Neuronal stem cell (in vitro differentiated cells): ENCODE data around the gene ERVFRD-1.

Source experiments
- DNase-seq: peaks from one replicate; pipeline ENCODE4 v3.0.0-alpha.2; 2013; ENCODE audit warnings: low spot score
- H2AFZ ChIP-seq: one replicate; pipeline ENCODE4 v1.6.1; 2013; ENCODE audit warnings: mild to moderate bottlenecking, low read length, inconsistent platforms
- H2AK5ac ChIP-seq: 2 replicates; pipeline ENCODE4 v1.6.1; 2013; ENCODE audit warnings: low read depth, mild to moderate bottlenecking, inconsistent platforms, low read length, moderate library complexity, mixed read lengths
- H2BK120ac ChIP-seq: 2 replicates; pipeline ENCODE4 v1.6.1; 2013; ENCODE audit warnings: low read depth, mild to moderate bottlenecking, inconsistent platforms, low read length, moderate library complexity, mixed read lengths
- H2BK12ac ChIP-seq: one replicate; pipeline ENCODE4 v1.6.1; 2013; ENCODE audit warnings: low read length, inconsistent platforms
- H2BK15ac ChIP-seq: 2 replicates; pipeline ENCODE4 v1.6.1; 2013; ENCODE audit warnings: mild to moderate bottlenecking, low read length, inconsistent platforms, mixed read lengths
- H2BK5ac ChIP-seq: one replicate; pipeline ENCODE4 v1.6.1; 2013; ENCODE audit warnings: inconsistent platforms, mild to moderate bottlenecking, low read length, moderate library complexity
- H3K14ac ChIP-seq: one replicate; pipeline ENCODE4 v1.6.1; 2013; ENCODE audit warnings: low read length, inconsistent platforms
- H3K18ac ChIP-seq: 2 replicates; pipeline ENCODE4 v1.6.1; 2013; ENCODE audit warnings: low read length, inconsistent platforms
- H3K23ac ChIP-seq: 2 replicates; pipeline ENCODE4 v1.6.1; 2013; ENCODE audit warnings: low read depth, mild to moderate bottlenecking, mixed read lengths, low read length, inconsistent platforms; ENCODE audit not compliant: poor library complexity
- H3K27ac ChIP-seq: replicated peaks from 3 replicates; pipeline ENCODE4 v1.5.1; 2013; ENCODE audit warnings: low read length, inconsistent platforms
- H3K27me3 ChIP-seq, 3 experiments: 2 replicates each; pipeline ENCODE4 v1.6.1; 2013; ENCODE audit warnings: low read length in 3 of 3, mild to moderate bottlenecking in 2 of 3, inconsistent platforms in 1 of 3, low read depth in 1 of 3, mixed read lengths in 1 of 3, moderate library complexity in 1 of 3; ENCODE audit not compliant: control insufficient read depth in 3 of 3, insufficient read depth in 3 of 3
- H3K36me3 ChIP-seq, 2 donors: replicated peaks in 1 of 2; 2 replicates each; pipeline ENCODE4 v1.6.1; 2013; ENCODE audit warnings: low read length in 2 of 2; ENCODE audit not compliant: control insufficient read depth in 2 of 2, insufficient read depth in 2 of 2
- H3K4ac ChIP-seq: 2 replicates; pipeline ENCODE4 v1.6.1; 2013; ENCODE audit warnings: inconsistent platforms, mild to moderate bottlenecking, low read length, moderate library complexity
- H3K4me1 ChIP-seq, 2 donors: 1 replicate in 1 of 2; 2 replicates in 1 of 2; pipeline ENCODE4 v1.6.1; 2013; ENCODE audit warnings: low read length in 2 of 2, low read depth in 1 of 2; ENCODE audit not compliant: control insufficient read depth in 2 of 2, insufficient read depth in 1 of 2
- H3K4me2 ChIP-seq: one replicate; pipeline ENCODE4 v1.6.1; 2013; ENCODE audit warnings: mild to moderate bottlenecking, low read length, inconsistent platforms; ENCODE audit not compliant: insufficient read depth, poor library complexity, severe bottlenecking
- H3K4me3 ChIP-seq, 2 donors: 2 replicates each; pipeline ENCODE4 v1.5.1; 2013; ENCODE audit warnings: low read length in 2 of 2, mild to moderate bottlenecking in 2 of 2, inconsistent platforms in 1 of 2, moderate library complexity in 1 of 2
- H3K79me1 ChIP-seq: one replicate; pipeline ENCODE4 v1.6.1; 2013; ENCODE audit warnings: low read depth, mild to moderate bottlenecking, inconsistent platforms, low read length, moderate library complexity
- H3K9ac ChIP-seq: one replicate; pipeline ENCODE4 v1.6.1; 2013; ENCODE audit warnings: mild to moderate bottlenecking, low read depth, low read length, inconsistent platforms; ENCODE audit not compliant: poor library complexity
- H3K9me3 ChIP-seq, 2 donors: replicated peaks in 1 of 2; 2 replicates each; pipeline versions ENCODE3 to v1.6.1; 2013; ENCODE audit warnings: low read length in 2 of 2, mild to moderate bottlenecking in 2 of 2, inconsistent platforms in 1 of 2, low read depth in 1 of 2, mixed read lengths in 1 of 2, moderate library complexity in 1 of 2; ENCODE audit not compliant: control insufficient read depth in 2 of 2, insufficient read depth in 1 of 2
- H4K8ac ChIP-seq: one replicate; pipeline ENCODE4 v1.6.1; 2013; ENCODE audit warnings: low read depth, mild to moderate bottlenecking, inconsistent platforms, low read length, moderate library complexity
- H4K91ac ChIP-seq: one replicate; pipeline ENCODE4 v1.6.1; 2013; ENCODE audit warnings: low read length, low read depth, mild to moderate bottlenecking, inconsistent platforms; ENCODE audit not compliant: poor library complexity
- WGBS, 2 donors: extraction: QIAGEN DNeasy Blood & Tissue Kit; methylation state at CpG; one replicate each; pipeline ENCODE4 v1.1.7; 2013; ENCODE audit warnings: missing lambda C conversion rate in 2 of 2, mixed read lengths in 1 of 2; ENCODE audit not compliant: insufficient read length in 2 of 2, insufficient replicate concordance in 1 of 2; ENCODE audit errors: extremely low coverage in 2 of 2; 5-methylcytosine and 5-hydroxymethylcytosine counted together

ERVFRD-1 gene

DNA sequence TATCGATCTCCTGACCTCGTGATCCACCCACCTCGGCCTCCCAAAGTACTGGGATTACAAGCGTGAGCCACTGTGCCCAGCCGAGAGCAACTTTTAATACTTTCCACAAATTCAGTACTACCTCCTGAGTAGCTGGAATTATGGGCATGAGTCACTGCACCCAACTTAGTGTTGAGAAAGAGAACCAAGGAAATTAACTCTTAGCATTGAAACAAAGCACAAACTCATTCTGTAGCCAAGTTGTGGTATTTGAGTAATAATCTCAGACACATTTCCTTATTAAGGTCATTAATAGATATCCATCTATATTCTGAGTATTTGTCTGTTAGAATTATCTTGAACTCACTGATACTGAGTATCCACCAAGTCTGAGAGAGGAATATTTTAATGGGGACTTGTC, 53.1 kb downstream of the ERVFRD-1 start:
- DNase-seq: no peak
- no peak overlapping the region for H2BK120ac ChIP-seq

DNA sequence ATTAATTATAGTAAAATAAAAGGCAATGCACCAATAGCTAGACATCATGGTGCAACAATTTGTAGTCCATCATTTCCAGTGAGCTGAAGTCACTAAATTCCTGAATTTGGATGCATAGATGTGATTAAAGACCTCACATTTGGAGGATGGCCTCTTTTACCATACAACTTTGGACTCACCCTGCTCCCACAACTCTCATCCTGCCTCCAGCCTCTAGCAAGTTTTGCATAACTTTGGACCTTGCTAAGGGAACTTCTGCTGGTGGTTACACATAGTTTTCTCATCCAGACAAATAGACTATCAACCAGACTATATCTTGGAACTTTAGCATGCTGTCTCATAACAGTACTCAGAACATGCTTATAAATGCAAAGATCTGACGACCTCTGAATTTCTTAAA, 54.7 kb downstream of the ERVFRD-1 start:
- no peaks in the 10 kb centered on the region for H3K9me3 ChIP-seq
- H3K9ac ChIP-seq: no peak overlapping the region
- H3K79me1 ChIP-seq: no peaks in the 10 kb centered on the region

More for the DNA sequence above, 53.1 kb downstream of the ERVFRD-1 start:
- H3K9me3 ChIP-seq: no peaks in the 10 kb centered on the region
- H2BK5ac ChIP-seq: no peak overlapping the region
- no peaks in the 10 kb centered on the region for H3K79me1 ChIP-seq
- no peak overlapping the region for H3K27ac ChIP-seq
- H2AK5ac ChIP-seq: no peak overlapping the region
- H2AFZ ChIP-seq: no peak overlapping the region
- no peak overlapping the region for H3K4me2 ChIP-seq
- no peak overlapping the region for H3K4ac ChIP-seq
- no peak overlapping the region for H3K14ac ChIP-seq
- H3K9ac ChIP-seq: no peak overlapping the region
- no peak overlapping the region for H4K8ac ChIP-seq
- H4K91ac ChIP-seq: no peak overlapping the region
- peaks cover 0 to 1% of the 10 kb centered on the region in 2 donors for H3K4me1 ChIP-seq
- H2BK15ac ChIP-seq: no peak overlapping the region
- no peak overlapping the region for H3K23ac ChIP-seq
- no CpG with 5 or more reads among the region's 5 CpGs for WGBS, 2 donors
- H2BK12ac ChIP-seq: no peak overlapping the region
- no peak overlapping the region for H3K18ac ChIP-seq
- no peaks in the 10 kb centered on the region for H3K27me3 ChIP-seq
- no peaks in the 10 kb centered on the region for H3K36me3 ChIP-seq
- no peak overlapping the region for H3K4me3 ChIP-seq

DNA sequence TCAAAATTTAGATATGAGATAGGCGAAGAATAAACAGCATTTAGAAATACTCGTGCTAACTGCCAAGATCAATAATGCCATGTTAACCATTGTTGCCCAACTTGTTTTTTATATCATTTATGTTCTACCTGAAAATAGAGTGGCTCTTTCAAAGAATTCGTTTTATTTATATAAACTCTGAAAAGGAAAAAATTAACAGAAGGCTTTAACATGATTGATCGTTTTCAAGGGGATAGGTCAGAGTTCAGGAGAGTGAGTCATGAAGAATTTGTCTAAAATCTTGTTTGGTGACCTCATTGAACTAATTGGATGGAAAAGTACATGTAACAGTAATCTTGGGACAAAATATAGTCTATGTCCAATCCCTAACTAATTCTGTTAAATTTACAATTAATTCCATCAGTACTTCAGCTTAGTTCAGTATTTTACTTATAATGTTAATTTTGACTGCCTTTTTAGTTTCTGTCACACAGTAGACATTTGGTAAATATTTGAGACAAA, 56.3 kb downstream of the ERVFRD-1 start:
- H4K91ac ChIP-seq: no peak overlapping the region
- H3K9ac ChIP-seq: no peak overlapping the region
- no peak overlapping the region for H3K4me3 ChIP-seq
- no CpG with 5 or more reads among the region's 4 CpGs for whole genome bisulfite sequencing, 2 donors
- no peaks in the 10 kb centered on the region for H3K27me3 ChIP-seq
- no peak for DNase-seq
- no peak overlapping the region for H2BK15ac ChIP-seq
- no peaks in the 10 kb centered on the region for H3K79me1 ChIP-seq
- no peak overlapping the region for H3K4me2 ChIP-seq
- no peaks in the 10 kb centered on the region for H3K36me3 ChIP-seq
- H2AK5ac ChIP-seq: no peak overlapping the region
- no peak overlapping the region for H3K18ac ChIP-seq
- H2BK5ac ChIP-seq: no peak overlapping the region
- H3K27ac ChIP-seq: no peak overlapping the region
- H3K4me1 ChIP-seq: no peaks in the 10 kb centered on the region
- H2BK120ac ChIP-seq: no peak overlapping the region
- no peak overlapping the region for H4K8ac ChIP-seq
- H3K4ac ChIP-seq: no peak overlapping the region
- H3K14ac ChIP-seq: no peak overlapping the region
- H2AFZ ChIP-seq: no peak overlapping the region
- H3K9me3 ChIP-seq: no peaks in the 10 kb centered on the region
- H3K23ac ChIP-seq: no peak overlapping the region
- H2BK12ac ChIP-seq: no peak overlapping the region

More for the DNA sequence above, 54.7 kb downstream of the ERVFRD-1 start:
- Histone ChIP-seq H3K4me3 (no peak overlapping the region), H2BK120ac (no peak overlapping the region), H2AK5ac (no peak overlapping the region), H3K4ac (no peak overlapping the region), H4K91ac (no peak overlapping the region), H2BK15ac (no peak overlapping the region), H3K27ac (no peak overlapping the region), H4K8ac (no peak overlapping the region), H2BK5ac (no peak overlapping the region), H2AFZ (no peak overlapping the region), H2BK12ac (no peak overlapping the region), H3K23ac (no peak overlapping the region), H3K4me2 (no peak overlapping the region), H3K36me3 (no peaks in the 10 kb centered on the region), H3K4me1 (no peaks in the 10 kb centered on the region), H3K18ac (no peak overlapping the region), H3K14ac (no peak overlapping the region), H3K27me3 (no peaks in the 10 kb centered on the region)
- DNase-seq: no peak
- no CpG with 5 or more reads among the region's 1 CpG for WGBS, 2 donors

DNA sequence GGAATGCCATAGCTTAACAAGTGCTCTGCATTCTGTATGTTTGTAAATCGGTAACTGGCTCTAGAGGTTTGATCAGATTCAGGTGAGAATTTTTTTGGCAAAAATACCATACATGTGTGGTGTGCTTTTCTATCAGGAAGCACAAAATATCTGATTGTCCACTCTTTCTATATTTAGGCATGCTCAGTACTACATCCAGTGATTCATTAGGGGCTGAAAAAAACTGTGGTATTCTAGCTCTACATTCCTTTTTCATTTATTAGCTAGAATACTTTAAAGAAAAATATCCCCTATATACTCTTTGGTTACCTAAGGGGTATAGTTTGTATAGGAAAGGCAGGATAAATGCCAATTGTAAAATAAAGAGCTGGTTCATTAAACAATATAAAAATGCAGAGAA, 56.8 kb downstream of the ERVFRD-1 start:
- Histone ChIP-seq H3K27me3 (no peaks in the 10 kb centered on the region), H2BK15ac (no peak overlapping the region), H3K79me1 (no peaks in the 10 kb centered on the region), H3K9ac (no peak overlapping the region), H2AK5ac (no peak overlapping the region), H2BK5ac (no peak overlapping the region), H2AFZ (no peak overlapping the region), H3K4ac (no peak overlapping the region), H3K4me2 (no peak overlapping the region), H3K14ac (no peak overlapping the region), H4K8ac (no peak overlapping the region), H3K4me3 (no peak overlapping the region), H3K36me3 (no peaks in the 10 kb centered on the region), H3K23ac (no peak overlapping the region), H3K9me3 (no peaks in the 10 kb centered on the region), H2BK120ac (no peak overlapping the region), H3K27ac (no peak overlapping the region), H4K91ac (no peak overlapping the region), H2BK12ac (no peak overlapping the region), H3K18ac (no peak overlapping the region), H3K4me1 (no peaks in the 10 kb centered on the region)
- DNase-seq: no peak
- WGBS, 2 donors: no CpG with 5 or more reads among the region's 1 CpG
